ELR (cell line): ENCODE data around the gene SF3A1.

Experiments
- DNase-seq: peaks from one replicate; pipeline ENCODE4 v3.0.0-alpha.2; 2015; ENCODE audit warnings: low read depth

SF3A1 gene

GRCh38 chr22:30288419-30289140, 68.1 kb downstream of the SF3A1 start:
- DNase-seq: no peak

GRCh38 chr22:30287648-30288418, 68.9 kb downstream of the SF3A1 start:
- peak; percentile 92 for DNase-seq

GRCh38 chr22:30286813-30287647, 69.7 kb downstream of the SF3A1 start:
- peak; percentile 69 for DNase-seq

GRCh38 chr22:30286331-30286730, 70.4 kb downstream of the SF3A1 start:
- no peak for DNase-seq

- DNase-seq: no peak
Observed at GRCh38 chr22:30285846-30286200, 70.9 kb downstream of the SF3A1 start.

GRCh38 chr22:30285176-30285845, 71.4 kb downstream of the SF3A1 start:
- no peak for DNase-seq

- no peak for DNase-seq
Observed at GRCh38 chr22:30284666-30285065, 72.0 kb downstream of the SF3A1 start.

GRCh38 chr22:30284172-30284571, 72.5 kb downstream of the SF3A1 start:
- no peak for DNase-seq

GRCh38 chr22:30283342-30283741, 73.4 kb downstream of the SF3A1 start:
- DNase-seq: no peak

GRCh38 chr22:30282616-30283046, 74.1 kb downstream of the SF3A1 start:
- no peak for DNase-seq
